Adrenal gland (tissue), 5 donors: ENCODE results near the gene PCNT.

Experiments
- POLR2A ChIP-seq, 2 donors: fragments of 450-650 bp; IDR thresholded peaks; one replicate each; pipeline ENCODE4 v1.6.1; 2017; ENCODE audit warnings: antibody characterized with exemption in 2 of 2, mild to moderate bottlenecking in 2 of 2, moderate library complexity in 1 of 2
- TF ChIP-seq, protein P1 (sequence below), 6 experiments: fragments of 450-650 bp in 4 of 6; fragments of 200-600 bp in 2 of 6; sonication (generic) in 1 of 6; IDR thresholded peaks; 1 replicate in 5 of 6; 2 replicates in 1 of 6; pipeline versions ENCODE4 v1.5.1 to v1.8.0; 2016 to 2021; ENCODE audit warnings: antibody characterized with exemption in 6 of 6, mild to moderate bottlenecking in 2 of 6, moderate library complexity in 1 of 6
- donor health status: DM: no; HTN: no; CAD: no.

GRCh38 chr21:46374761-46375389, 50.9 kb downstream of the PCNT start:
- TF ChIP-seq, protein P1, sequence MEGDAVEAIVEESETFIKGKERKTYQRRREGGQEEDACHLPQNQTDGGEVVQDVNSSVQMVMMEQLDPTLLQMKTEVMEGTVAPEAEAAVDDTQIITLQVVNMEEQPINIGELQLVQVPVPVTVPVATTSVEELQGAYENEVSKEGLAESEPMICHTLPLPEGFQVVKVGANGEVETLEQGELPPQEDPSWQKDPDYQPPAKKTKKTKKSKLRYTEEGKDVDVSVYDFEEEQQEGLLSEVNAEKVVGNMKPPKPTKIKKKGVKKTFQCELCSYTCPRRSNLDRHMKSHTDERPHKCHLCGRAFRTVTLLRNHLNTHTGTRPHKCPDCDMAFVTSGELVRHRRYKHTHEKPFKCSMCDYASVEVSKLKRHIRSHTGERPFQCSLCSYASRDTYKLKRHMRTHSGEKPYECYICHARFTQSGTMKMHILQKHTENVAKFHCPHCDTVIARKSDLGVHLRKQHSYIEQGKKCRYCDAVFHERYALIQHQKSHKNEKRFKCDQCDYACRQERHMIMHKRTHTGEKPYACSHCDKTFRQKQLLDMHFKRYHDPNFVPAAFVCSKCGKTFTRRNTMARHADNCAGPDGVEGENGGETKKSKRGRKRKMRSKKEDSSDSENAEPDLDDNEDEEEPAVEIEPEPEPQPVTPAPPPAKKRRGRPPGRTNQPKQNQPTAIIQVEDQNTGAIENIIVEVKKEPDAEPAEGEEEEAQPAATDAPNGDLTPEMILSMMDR (IDR thresholded peaks at IDR 0.05): no peak
- TF ChIP-seq POLR2A (IDR thresholded peaks at IDR 0.05): no peak
